ENCODE results near the gene ZNF608.

ZNF608 gene

GRCh38 chr5:124714910-124715309, 31.5 kb downstream of the ZNF608 start:
- no peak for DNase-seq (ENCODE audit: low read depth in 2 of 2)

- DNase-seq (ENCODE audit: low read depth in 2 of 2), result no peak
Measured at GRCh38 chr5:124713595-124713994, 32.8 kb downstream of the ZNF608 start.

- no peak for DNase-seq (ENCODE audit: low read depth in 2 of 2)
Measured at GRCh38 chr5:124712731-124713305, 33.6 kb downstream of the ZNF608 start.

- no peak for DNase-seq (ENCODE audit: low read depth in 2 of 2)
Measured at GRCh38 chr5:124708086-124708485, 38.4 kb downstream of the ZNF608 start.

- DNase-seq (ENCODE audit: low read depth in 2 of 2), result no peak
Measured at GRCh38 chr5:124707520-124707919, 38.9 kb downstream of the ZNF608 start.

GRCh38 chr5:124706729-124707361, 39.6 kb downstream of the ZNF608 start:
- no peak for DNase-seq (ENCODE audit: low read depth in 2 of 2)

GRCh38 chr5:124706051-124706450, 40.4 kb downstream of the ZNF608 start:
- no peak for DNase-seq (ENCODE audit: low read depth in 2 of 2)

- DNase-seq (ENCODE audit: low read depth in 2 of 2), result no peak
Measured at GRCh38 chr5:124705577-124705976, 40.9 kb downstream of the ZNF608 start.

GRCh38 chr5:124704594-124705284, 41.7 kb downstream of the ZNF608 start:
- no peak for DNase-seq (ENCODE audit: low read depth in 2 of 2)

GRCh38 chr5:124703995-124704394, 42.4 kb downstream of the ZNF608 start:
- no peak for DNase-seq (ENCODE audit: low read depth in 2 of 2)

GRCh38 chr5:124702525-124702924, 43.9 kb downstream of the ZNF608 start:
- DNase-seq (ENCODE audit: low read depth in 2 of 2), result no peak

GRCh38 chr5:124701873-124702425, 44.5 kb downstream of the ZNF608 start:
- DNase-seq (ENCODE audit: low read depth in 2 of 2), result no peak

- no peak for DNase-seq (ENCODE audit: low read depth in 2 of 2)
Measured at GRCh38 chr5:124701016-124701415, 45.4 kb downstream of the ZNF608 start.

GRCh38 chr5:124700333-124700732, 46.1 kb downstream of the ZNF608 start:
- no peak for DNase-seq (ENCODE audit: low read depth in 2 of 2)

GRCh38 chr5:124698770-124699169, 47.7 kb downstream of the ZNF608 start:
- DNase-seq (ENCODE audit: low read depth in 2 of 2), result no peak

GRCh38 chr5:124697933-124698591, 48.4 kb downstream of the ZNF608 start:
- no peak for DNase-seq (ENCODE audit: low read depth in 2 of 2)

- no peak for DNase-seq (ENCODE audit: low read depth in 2 of 2)
Measured at GRCh38 chr5:124697501-124697900, 48.9 kb downstream of the ZNF608 start.

- no peak for DNase-seq (ENCODE audit: low read depth in 2 of 2)
Measured at GRCh38 chr5:124696898-124697297, 49.5 kb downstream of the ZNF608 start.

Data from stimulated activated CD8-positive, alpha-beta memory T cell treated with anti-CD3 and anti-CD28 coated beads, Interleukin-7, amount 100 ng/mL, for 1 hour (primary cell).